ENCODE measurements around the gene ASB11.

ASB11 gene

DNA sequence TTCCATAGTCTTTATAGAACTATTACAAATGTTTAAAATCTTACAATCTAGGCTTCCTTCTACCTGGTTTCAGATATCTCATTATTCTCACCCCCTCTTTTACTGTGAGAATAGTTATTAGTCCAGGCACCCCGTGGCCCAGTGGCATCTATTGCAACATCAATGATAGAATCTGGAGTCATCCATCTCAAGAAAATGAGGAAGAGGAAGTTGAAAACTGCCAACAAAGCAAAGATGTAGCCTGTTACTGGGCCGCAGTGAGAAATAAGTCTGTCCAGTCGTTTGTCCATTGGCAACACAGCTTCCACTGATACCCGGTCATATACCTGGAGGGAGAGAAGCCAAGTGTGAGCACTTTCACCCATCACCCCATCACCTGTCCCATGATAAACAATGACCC is 6.0 kb upstream of the ASB11 start:
- H3K9me3 ChIP-seq (ENCODE audit: control insufficient read depth, insufficient read depth, low read length): no peaks in the 10 kb centered on the region
- H3K27ac ChIP-seq (ENCODE audit: low read depth, low read length): no peak overlapping the region
- no peak for TF ChIP-seq EZH2phosphoT487 (IDR thresholded peaks at IDR 0.05; ENCODE audit: borderline replicate concordance, low read length)
- TF ChIP-seq, protein P1, sequence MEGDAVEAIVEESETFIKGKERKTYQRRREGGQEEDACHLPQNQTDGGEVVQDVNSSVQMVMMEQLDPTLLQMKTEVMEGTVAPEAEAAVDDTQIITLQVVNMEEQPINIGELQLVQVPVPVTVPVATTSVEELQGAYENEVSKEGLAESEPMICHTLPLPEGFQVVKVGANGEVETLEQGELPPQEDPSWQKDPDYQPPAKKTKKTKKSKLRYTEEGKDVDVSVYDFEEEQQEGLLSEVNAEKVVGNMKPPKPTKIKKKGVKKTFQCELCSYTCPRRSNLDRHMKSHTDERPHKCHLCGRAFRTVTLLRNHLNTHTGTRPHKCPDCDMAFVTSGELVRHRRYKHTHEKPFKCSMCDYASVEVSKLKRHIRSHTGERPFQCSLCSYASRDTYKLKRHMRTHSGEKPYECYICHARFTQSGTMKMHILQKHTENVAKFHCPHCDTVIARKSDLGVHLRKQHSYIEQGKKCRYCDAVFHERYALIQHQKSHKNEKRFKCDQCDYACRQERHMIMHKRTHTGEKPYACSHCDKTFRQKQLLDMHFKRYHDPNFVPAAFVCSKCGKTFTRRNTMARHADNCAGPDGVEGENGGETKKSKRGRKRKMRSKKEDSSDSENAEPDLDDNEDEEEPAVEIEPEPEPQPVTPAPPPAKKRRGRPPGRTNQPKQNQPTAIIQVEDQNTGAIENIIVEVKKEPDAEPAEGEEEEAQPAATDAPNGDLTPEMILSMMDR (IDR thresholded peaks at IDR 0.05; ENCODE audit: low read depth, low read length, poor library complexity, severe bottlenecking): no peak
- H3K4me3 ChIP-seq (ENCODE audit: low read length): no peak overlapping the region
- H3K4me2 ChIP-seq (ENCODE audit: low read length): no peak overlapping the region
- peaks cover 34% of the 10 kb centered on the region for H3K36me3 ChIP-seq (ENCODE audit: control insufficient read depth, low read length)
- no peaks in the 10 kb centered on the region for H3F3A ChIP-seq (ENCODE audit: control insufficient read depth, insufficient read depth)
- H3K27me3 ChIP-seq (ENCODE audit: control insufficient read depth, low read length): no peaks in the 10 kb centered on the region
- no peaks in the 10 kb centered on the region for H3K9me2 ChIP-seq (replicated peaks; ENCODE audit: control insufficient read depth, low read length)
- H3K79me2 ChIP-seq (ENCODE audit: control insufficient read depth, low read length): no peaks in the 10 kb centered on the region
- H3K4me1 ChIP-seq (ENCODE audit: control insufficient read depth, low read length): no peaks in the 10 kb centered on the region
- H4K20me1 ChIP-seq (ENCODE audit: control insufficient read depth, insufficient read depth, low read depth, low read length): no peaks in the 10 kb centered on the region

GRCh38 chrX:15320297-15320696 is 4.9 kb upstream of the ASB11 start:
- no peaks in the 10 kb centered on the region for H3K9me3 ChIP-seq (ENCODE audit: control insufficient read depth, insufficient read depth, low read length)
- H3K9me2 ChIP-seq (replicated peaks; ENCODE audit: control insufficient read depth, low read length): no peaks in the 10 kb centered on the region
- H3K36me3 ChIP-seq (ENCODE audit: control insufficient read depth, low read length): peaks cover 34% of the 10 kb centered on the region
- H3K79me2 ChIP-seq (ENCODE audit: control insufficient read depth, low read length): no peaks in the 10 kb centered on the region
- TF ChIP-seq, protein P1 (IDR thresholded peaks at IDR 0.05; ENCODE audit: low read depth, low read length, poor library complexity, severe bottlenecking): no peak
- no peak for TF ChIP-seq EZH2phosphoT487 (IDR thresholded peaks at IDR 0.05; ENCODE audit: borderline replicate concordance, low read length)
- no peak overlapping the region for H3K4me2 ChIP-seq (ENCODE audit: low read length)
- H3K4me3 ChIP-seq (ENCODE audit: low read length): no peak overlapping the region
- H3F3A ChIP-seq (ENCODE audit: control insufficient read depth, insufficient read depth): no peaks in the 10 kb centered on the region
- no peaks in the 10 kb centered on the region for H3K4me1 ChIP-seq (ENCODE audit: control insufficient read depth, low read length)
- no peak overlapping the region for H3K27ac ChIP-seq (ENCODE audit: low read depth, low read length)
- no peaks in the 10 kb centered on the region for H3K27me3 ChIP-seq (ENCODE audit: control insufficient read depth, low read length)
- H4K20me1 ChIP-seq (ENCODE audit: control insufficient read depth, insufficient read depth, low read depth, low read length): no peaks in the 10 kb centered on the region

DNA sequence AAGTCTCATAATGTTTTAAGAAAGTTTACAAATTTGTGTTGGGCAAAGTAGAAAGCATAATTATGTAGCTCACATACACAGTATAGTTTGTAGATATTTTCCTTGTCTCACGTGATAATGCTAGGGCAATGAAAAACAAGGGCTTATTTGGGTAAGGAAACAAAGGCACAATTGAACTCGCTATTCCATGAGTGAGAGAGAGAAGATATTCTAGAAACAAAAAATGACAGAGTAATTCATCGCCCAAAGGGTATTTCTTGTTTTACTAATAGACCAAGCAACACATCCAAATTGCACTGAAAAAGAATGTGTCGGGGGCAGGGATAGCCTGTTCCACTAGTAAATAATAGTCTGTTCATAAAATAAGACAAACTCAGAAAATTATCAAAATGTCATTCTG is 3.6 kb upstream of the ASB11 start:
- Histone ChIP-seq H3K79me2 (ENCODE audit: control insufficient read depth, low read length) (no peaks in the 10 kb centered on the region), H3K4me1 (ENCODE audit: control insufficient read depth, low read length) (no peaks in the 10 kb centered on the region), H3K9me2 (replicated peaks; ENCODE audit: control insufficient read depth, low read length) (no peaks in the 10 kb centered on the region), H3K4me2 (ENCODE audit: low read length) (no peak overlapping the region), H3F3A (ENCODE audit: control insufficient read depth, insufficient read depth) (no peaks in the 10 kb centered on the region), H3K27me3 (ENCODE audit: control insufficient read depth, low read length) (no peaks in the 10 kb centered on the region), H3K9me3 (ENCODE audit: control insufficient read depth, insufficient read depth, low read length) (no peaks in the 10 kb centered on the region), H3K4me3 (ENCODE audit: low read length) (no peak overlapping the region), H4K20me1 (ENCODE audit: control insufficient read depth, insufficient read depth, low read depth, low read length) (no peaks in the 10 kb centered on the region), H3K27ac (ENCODE audit: low read depth, low read length) (no peak overlapping the region), H3K36me3 (ENCODE audit: control insufficient read depth, low read length) (peaks cover 32% of the 10 kb centered on the region)
- TF ChIP-seq, protein P1 (IDR thresholded peaks at IDR 0.05; ENCODE audit: low read depth, low read length, poor library complexity, severe bottlenecking): no peak
- no peak for TF ChIP-seq EZH2phosphoT487 (IDR thresholded peaks at IDR 0.05; ENCODE audit: borderline replicate concordance, low read length)

DNA sequence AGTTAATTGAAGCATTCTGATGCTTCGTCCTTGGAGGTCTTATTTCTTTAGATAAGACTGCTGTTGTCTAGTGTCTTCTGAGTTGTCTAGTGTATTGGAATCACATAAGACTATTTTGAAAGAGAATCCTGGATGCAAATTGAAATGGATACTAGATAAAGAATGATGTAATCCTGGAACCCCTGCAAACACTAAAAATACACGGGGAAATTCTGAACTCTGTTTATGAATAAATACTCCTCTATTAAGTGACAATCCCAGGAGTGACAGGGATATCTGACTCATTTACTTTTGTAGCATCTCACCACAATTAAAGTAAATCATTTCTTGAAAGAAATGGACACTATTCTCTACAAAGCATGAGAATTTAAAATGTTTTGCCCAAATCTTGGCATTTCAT is 968 bp downstream of the ASB11 start:
- H3K4me1 ChIP-seq (ENCODE audit: control insufficient read depth, low read length): no peaks in the 10 kb centered on the region
- no peaks in the 10 kb centered on the region for H3F3A ChIP-seq (ENCODE audit: control insufficient read depth, insufficient read depth)
- no peak overlapping the region for H3K4me2 ChIP-seq (ENCODE audit: low read length)
- no peaks in the 10 kb centered on the region for H3K9me2 ChIP-seq (replicated peaks; ENCODE audit: control insufficient read depth, low read length)
- H3K9me3 ChIP-seq (ENCODE audit: control insufficient read depth, insufficient read depth, low read length): no peaks in the 10 kb centered on the region
- no peak overlapping the region for H3K4me3 ChIP-seq (ENCODE audit: low read length)
- H3K27me3 ChIP-seq (ENCODE audit: control insufficient read depth, low read length): no peaks in the 10 kb centered on the region
- H3K79me2 ChIP-seq (ENCODE audit: control insufficient read depth, low read length): no peaks in the 10 kb centered on the region
- H4K20me1 ChIP-seq (ENCODE audit: control insufficient read depth, insufficient read depth, low read depth, low read length): no peaks in the 10 kb centered on the region
- H3K27ac ChIP-seq (ENCODE audit: low read depth, low read length): no peak overlapping the region
- no peaks in the 10 kb centered on the region for H3K36me3 ChIP-seq (ENCODE audit: control insufficient read depth, low read length)
- no peak for TF ChIP-seq EZH2phosphoT487 (IDR thresholded peaks at IDR 0.05; ENCODE audit: borderline replicate concordance, low read length)
